ENCODE data around the gene OR7C1. TPM values are rescaled to one million over a fixed set of nuclear protein-coding genes. Genes with fewer than 3 reads are reported as not detected.
"Not testable (repeated sequence)": the region's sequence is repeated elsewhere in the genome, so short reads cannot be mapped to it uniquely, and the experiment has no call there.

OR7C1 gene
- total RNA-seq, 2 donors from 2014 or later: not detected

DNA sequence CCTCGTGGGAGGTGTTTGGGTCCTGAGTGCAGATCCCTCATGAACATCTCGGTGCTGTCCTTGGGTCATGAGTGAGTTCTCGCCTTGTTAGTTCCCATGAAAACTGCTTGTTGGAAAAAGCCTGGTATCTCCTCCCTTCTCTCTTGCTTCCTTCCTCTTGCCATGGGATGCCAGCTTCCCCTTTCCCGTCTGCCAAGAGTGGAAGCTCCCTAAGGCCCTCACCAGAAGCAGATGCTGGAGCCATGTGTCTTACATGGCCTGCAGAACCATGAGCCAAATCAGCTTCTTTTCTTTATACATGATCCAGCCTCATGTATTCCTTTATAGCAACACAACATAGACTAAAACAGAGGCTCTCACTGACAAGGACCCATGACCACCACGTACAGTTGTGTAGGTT lies 64.8 kb downstream of the OR7C1 start:
- H3K27me3 Mint-ChIP-seq: peaks cover 48% of the 10 kb centered on the region

DNA sequence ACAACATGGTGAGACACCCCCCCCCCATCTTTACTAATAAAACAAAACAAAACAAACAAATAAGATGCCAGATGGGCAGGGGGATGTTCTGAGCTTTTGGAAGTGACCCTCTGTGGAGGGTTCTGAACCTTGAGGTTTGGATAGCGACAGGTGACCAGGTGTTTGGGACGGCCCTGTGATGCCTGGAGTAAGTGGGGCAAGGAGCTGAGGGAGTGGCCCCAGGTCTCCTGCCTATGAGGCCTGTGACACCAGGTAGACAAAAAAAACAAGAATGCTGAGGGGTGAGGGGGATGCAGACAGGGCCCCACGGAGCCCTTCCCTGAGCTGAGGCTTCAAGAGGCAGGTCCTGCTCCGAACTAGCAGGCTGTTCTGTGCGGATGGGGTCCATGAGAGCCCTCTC lies 65.8 kb downstream of the OR7C1 start:
- ATAC-seq: no peak
- H3K27ac Mint-ChIP-seq: no peak overlapping the region
- H3K4me3 Mint-ChIP-seq: no peak overlapping the region
- H3K36me3 Mint-ChIP-seq (ENCODE audit: low read depth): peaks cover 4% of the 10 kb centered on the region
- no peaks in the 10 kb centered on the region for H3K9me3 ChIP-seq (ENCODE audit: control insufficient read depth, low read length, poor library complexity, severe bottlenecking)
- no peaks in the 10 kb centered on the region for H3K4me1 Mint-ChIP-seq
- no peak for DNase-seq
- peaks cover 58% of the 10 kb centered on the region for H3K27me3 Mint-ChIP-seq

More for the DNA sequence above, 64.8 kb downstream of the OR7C1 start:
- DNase-seq (no peak), ATAC-seq (no peak)
- H3K9me3 ChIP-seq (ENCODE audit: control insufficient read depth, low read length, poor library complexity, severe bottlenecking): no peaks in the 10 kb centered on the region
- no peak overlapping the region for H3K27ac Mint-ChIP-seq
- H3K4me1 Mint-ChIP-seq: no peaks in the 10 kb centered on the region
- no peak overlapping the region for H3K4me3 Mint-ChIP-seq
- peaks cover 4% of the 10 kb centered on the region for H3K36me3 Mint-ChIP-seq (ENCODE audit: low read depth)

GRCh38 chr19:14768001-14768400 lies 67.0 kb downstream of the OR7C1 start:
- H3K36me3 Mint-ChIP-seq (ENCODE audit: low read depth): peaks cover 8% of the 10 kb centered on the region
- ATAC-seq (no peak), DNase-seq (no peak)
- no peaks in the 10 kb centered on the region for H3K9me3 ChIP-seq (ENCODE audit: control insufficient read depth, low read length, poor library complexity, severe bottlenecking)
- peaks cover 55% of the 10 kb centered on the region for H3K27me3 Mint-ChIP-seq
- H3K4me3 Mint-ChIP-seq: no peak overlapping the region
- H3K27ac Mint-ChIP-seq: no peak overlapping the region
- no peaks in the 10 kb centered on the region for H3K4me1 Mint-ChIP-seq

GRCh38 chr19:14767466-14767971 lies 67.5 kb downstream of the OR7C1 start:
- Mint-ChIP-seq H3K27ac (no peak overlapping the region), H3K36me3 (ENCODE audit: low read depth) (peaks cover 8% of the 10 kb centered on the region), H3K4me3 (no peak overlapping the region), H3K27me3 (peaks cover 55% of the 10 kb centered on the region), H3K4me1 (no peaks in the 10 kb centered on the region)
- DNase-seq (no peak), ATAC-seq (no peak)
- H3K9me3 ChIP-seq (ENCODE audit: control insufficient read depth, low read length, poor library complexity, severe bottlenecking): no peaks in the 10 kb centered on the region

- not testable (repeated sequence) for DNase-seq; H3K36me3 Mint-ChIP-seq (ENCODE audit: low read depth); H3K4me3 Mint-ChIP-seq; H3K27ac Mint-ChIP-seq; H3K9me3 ChIP-seq (ENCODE audit: control insufficient read depth, low read length, poor library complexity, severe bottlenecking); H3K4me1 Mint-ChIP-seq
- H3K27me3 Mint-ChIP-seq: peaks cover 58% of the 10 kb centered on the region
- ATAC-seq: peak; percentile 41
These were observed 69.1 kb downstream of the OR7C1 start for GRCh38 chr19:14765841-14766240.

- Mint-ChIP-seq H3K4me3 (peak overlapping the region; percentile 76), H3K27me3 (peaks cover 61% of the 10 kb centered on the region)
- H3K4me1 Mint-ChIP-seq; H3K9me3 ChIP-seq (ENCODE audit: control insufficient read depth, low read length, poor library complexity, severe bottlenecking); H3K36me3 Mint-ChIP-seq (ENCODE audit: low read depth); H3K27ac Mint-ChIP-seq; DNase-seq: not testable (repeated sequence)
- ATAC-seq: peak; percentile 63
These were observed 69.6 kb downstream of the OR7C1 start for GRCh38 chr19:14765403-14765802.

DNA sequence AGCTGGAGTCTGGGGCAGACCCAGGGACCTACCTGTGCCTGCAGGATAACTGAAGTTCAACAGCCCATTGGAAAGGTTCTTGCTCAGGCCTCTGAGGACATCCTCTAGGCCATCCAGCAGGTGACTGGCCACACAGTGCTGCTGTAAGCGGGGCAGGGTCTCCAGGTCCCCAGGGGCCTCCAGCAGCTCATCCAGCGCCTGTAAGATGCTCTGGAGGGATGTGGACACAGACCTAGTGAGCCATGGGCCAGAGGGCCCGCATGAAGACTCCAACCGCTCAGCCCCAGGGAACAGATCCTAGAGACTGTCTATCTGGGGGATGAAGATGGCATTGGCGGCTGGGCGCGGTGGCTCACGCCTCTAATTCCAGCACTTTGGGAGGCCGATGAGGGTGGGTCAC lies 70.6 kb downstream of the OR7C1 start:
- ATAC-seq: no peak
- no peak overlapping the region for H3K27ac Mint-ChIP-seq
- peaks cover 56% of the 10 kb centered on the region for H3K27me3 Mint-ChIP-seq
- no peaks in the 10 kb centered on the region for H3K9me3 ChIP-seq (ENCODE audit: control insufficient read depth, low read length, poor library complexity, severe bottlenecking)
- H3K4me1 Mint-ChIP-seq: no peaks in the 10 kb centered on the region
- no peak overlapping the region for H3K4me3 Mint-ChIP-seq
- peaks cover 6% of the 10 kb centered on the region for H3K36me3 Mint-ChIP-seq (ENCODE audit: low read depth)
- no peak for DNase-seq

- peaks cover 48% of the 10 kb centered on the region for H3K27me3 Mint-ChIP-seq
- DNase-seq (no peak), ATAC-seq (no peak)
- H3K4me3 Mint-ChIP-seq: no peak overlapping the region
- H3K27ac Mint-ChIP-seq: no peak overlapping the region
- no peaks in the 10 kb centered on the region for H3K9me3 ChIP-seq (ENCODE audit: control insufficient read depth, low read length, poor library complexity, severe bottlenecking)
- no peaks in the 10 kb centered on the region for H3K4me1 Mint-ChIP-seq
- peaks cover 6% of the 10 kb centered on the region for H3K36me3 Mint-ChIP-seq (ENCODE audit: low read depth)
These were observed 71.4 kb downstream of the OR7C1 start for GRCh38 chr19:14763497-14764145.

- no peak overlapping the region for H3K4me3 Mint-ChIP-seq
- H3K4me1 Mint-ChIP-seq: no peaks in the 10 kb centered on the region
- DNase-seq (no peak), ATAC-seq (no peak)
- H3K36me3 Mint-ChIP-seq (ENCODE audit: low read depth): peaks cover 6% of the 10 kb centered on the region
- H3K27ac Mint-ChIP-seq: no peak overlapping the region
- H3K9me3 ChIP-seq (ENCODE audit: control insufficient read depth, low read length, poor library complexity, severe bottlenecking): no peaks in the 10 kb centered on the region
- peaks cover 33% of the 10 kb centered on the region for H3K27me3 Mint-ChIP-seq
These were observed 72.9 kb downstream of the OR7C1 start for GRCh38 chr19:14762111-14762510.

DNA sequence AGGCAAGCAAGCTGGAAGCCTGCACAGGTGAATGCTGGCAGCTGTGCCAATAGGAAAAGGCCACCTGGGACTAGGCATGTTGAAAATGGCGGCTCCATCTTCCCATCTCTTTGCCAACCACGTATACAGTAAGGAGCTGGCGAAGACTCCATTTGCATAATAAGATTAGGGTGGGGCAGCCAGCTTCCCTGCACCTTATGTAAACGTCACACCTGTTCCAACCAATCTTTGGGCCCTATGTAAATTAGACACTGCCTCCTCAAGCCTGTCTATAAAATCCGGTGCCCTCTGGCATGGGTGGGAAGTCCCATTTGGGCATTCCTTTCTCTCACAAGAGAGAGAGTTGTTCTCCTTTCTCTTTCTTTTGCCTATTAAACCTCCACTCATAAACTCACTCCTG lies 73.4 kb downstream of the OR7C1 start:
- no peaks in the 10 kb centered on the region for H3K4me1 Mint-ChIP-seq
- H3K9me3 ChIP-seq (ENCODE audit: control insufficient read depth, low read length, poor library complexity, severe bottlenecking): no peaks in the 10 kb centered on the region
- peaks cover 33% of the 10 kb centered on the region for H3K27me3 Mint-ChIP-seq
- DNase-seq (no peak), ATAC-seq (no peak)
- no peak overlapping the region for H3K27ac Mint-ChIP-seq
- H3K36me3 Mint-ChIP-seq (ENCODE audit: low read depth): peaks cover 6% of the 10 kb centered on the region
- H3K4me3 Mint-ChIP-seq: no peak overlapping the region

GRCh38 chr19:14758816-14759215 lies 76.2 kb downstream of the OR7C1 start:
- Mint-ChIP-seq H3K4me3 (no peak overlapping the region), H3K36me3 (ENCODE audit: low read depth) (peaks cover 2% of the 10 kb centered on the region), H3K27ac (no peak overlapping the region), H3K27me3 (peaks cover 12% of the 10 kb centered on the region), H3K4me1 (no peaks in the 10 kb centered on the region)
- ATAC-seq (no peak), DNase-seq (no peak)
- H3K9me3 ChIP-seq (ENCODE audit: control insufficient read depth, low read length, poor library complexity, severe bottlenecking): no peaks in the 10 kb centered on the region

DNA sequence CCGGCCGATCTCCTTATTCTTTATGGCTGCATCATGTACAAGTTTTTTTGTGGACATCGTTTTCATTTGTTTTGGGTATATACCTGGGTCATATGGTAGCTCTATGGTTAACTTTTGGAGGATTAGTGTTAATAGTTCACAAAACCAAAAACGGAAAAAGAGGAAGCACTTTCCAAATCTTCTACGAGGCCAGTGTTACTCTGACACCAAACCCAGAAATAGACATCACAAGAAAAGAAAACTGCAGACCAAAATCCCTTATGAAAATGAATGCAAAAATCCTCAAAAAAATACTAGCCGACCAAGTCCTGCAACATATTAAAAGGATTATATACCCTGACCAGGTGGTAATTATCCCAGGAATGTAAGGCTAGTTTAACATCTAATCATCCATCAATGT lies 86.4 kb downstream of the OR7C1 start:
- ATAC-seq: no peak
- no peak for DNase-seq
- H3K9me3 ChIP-seq (ENCODE audit: control insufficient read depth, low read length, poor library complexity, severe bottlenecking): no peaks in the 10 kb centered on the region
- Mint-ChIP-seq H3K36me3 (ENCODE audit: low read depth) (no peaks in the 10 kb centered on the region), H3K27ac (no peak overlapping the region), H3K4me3 (no peak overlapping the region), H3K27me3 (no peaks in the 10 kb centered on the region), H3K4me1 (no peaks in the 10 kb centered on the region)
